Tibial nerve (tissue), 4 donors: ENCODE results near the gene HES2. TPM values are rescaled to one million over a fixed set of nuclear protein-coding genes. Genes with fewer than 3 reads are reported as not detected.
"Not testable (repeated sequence)": the region's sequence is repeated elsewhere in the genome, so short reads cannot be mapped to it uniquely, and the experiment has no call there.

Source experiments
- DNase-seq, 2 donors: peaks; one replicate each; pipeline ENCODE4 v3.0.0-alpha.2; 2019; ENCODE audit warnings: low spot score in 2 of 2
- H3K27ac ChIP-seq, 4 donors: fragments of 200-600 bp; sonication (generic) in 3 of 4; one replicate each; pipeline ENCODE4 v1.5.1; 2017 to 2019; ENCODE audit warnings: mild to moderate bottlenecking in 1 of 4
- H3K27me3 ChIP-seq, 2 donors: fragments of 200-600 bp; sonication (generic) in 1 of 2; one replicate each; pipeline versions ENCODE4 v1.5.1 to v1.6.0; 2017 to 2019
- H3K36me3 ChIP-seq, 3 donors: fragments of 200-600 bp; sonication (generic); one replicate each; pipeline ENCODE4 v1.5.1; 2018 to 2019
- H3K4me1 ChIP-seq, 4 donors: fragments of 200-600 bp; sonication (generic) in 3 of 4; one replicate each; pipeline ENCODE4 v1.5.1; 2017 to 2019
- H3K4me3 ChIP-seq, 4 donors: fragments of 200-600 bp; sonication (generic) in 3 of 4; one replicate each; pipeline ENCODE4 v1.5.1; 2017 to 2019; ENCODE audit warnings: mild to moderate bottlenecking in 1 of 4, moderate library complexity in 1 of 4
- H3K9me3 ChIP-seq, 4 donors: fragments of 200-600 bp; sonication (generic) in 3 of 4; one replicate each; pipeline ENCODE4 v1.5.1; 2017 to 2019
- EP300 ChIP-seq, 2 donors: sonication (generic); formaldehyde crosslinking; IDR thresholded peaks; one replicate each; pipeline ENCODE4 v1.6.1; 2017; ENCODE audit warnings: antibody characterized with exemption in 2 of 2, mild to moderate bottlenecking in 1 of 2
- POLR2A ChIP-seq, 2 donors: fragments of 450-650 bp; IDR thresholded peaks; one replicate each; pipeline ENCODE4 v1.6.1; 2017; ENCODE audit warnings: antibody characterized with exemption in 2 of 2, mild to moderate bottlenecking in 2 of 2, moderate library complexity in 2 of 2
- WGBS, 2 donors: methylation state at CpG; one replicate each; pipeline ENCODE4 v1.1.5; 2018; 5-methylcytosine and 5-hydroxymethylcytosine counted together
- total RNA-seq, 4 donors: library from RNA; depleted of rRNA; stranded (reverse); fragments of >200 nt; gene quantifications; one replicate each; pipeline ENCODE4 v1.1.0, GENCODE V29; 2016
- TF ChIP-seq, protein P1 (sequence below), 5 experiments: fragments of 200-600 bp in 3 of 5; fragments of 450-650 bp in 2 of 5; sonication (generic) in 3 of 5; IDR thresholded peaks; one replicate each; pipeline ENCODE4 v1.5.1; 2016 to 2019; ENCODE audit warnings: antibody characterized with exemption in 5 of 5, mild to moderate bottlenecking in 3 of 5, moderate library complexity in 2 of 5

HES2 gene
- total RNA-seq, 4 donors from 2014 or later, result not detected

DNA sequence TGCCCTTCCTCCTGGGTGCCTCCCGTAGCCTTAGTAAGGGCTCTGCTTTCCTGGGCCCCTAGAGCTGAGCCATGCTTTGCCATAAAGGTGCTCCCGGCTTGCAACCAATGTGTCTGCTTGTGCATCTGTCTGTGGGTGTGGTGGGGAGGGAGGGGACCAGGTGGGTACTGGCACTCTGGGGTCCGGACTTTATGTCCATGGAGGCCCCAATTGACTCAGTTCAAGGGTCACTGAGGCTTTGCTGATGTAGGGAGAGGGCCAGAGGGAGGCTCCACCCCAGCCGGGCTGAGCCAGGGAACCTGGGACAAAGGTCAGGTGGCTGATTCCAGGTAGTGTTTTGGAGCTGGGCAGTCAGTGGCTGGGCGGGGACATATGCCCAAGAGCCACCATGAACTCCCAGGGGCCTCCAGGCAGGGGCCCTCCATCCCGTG, 31.2 kb upstream of the HES2 start:
- Histone ChIP-seq H3K4me3 (no peak overlapping the region), H3K27ac (peak overlapping the region in 2 of 4 donors; percentile 65 to 82), H3K9me3 (no peaks in the 10 kb centered on the region), H3K36me3 (peaks cover 0 to 7% (median 0%) of the 10 kb centered on the region in 3 donors), H3K4me1 (peaks cover 0 to 47% (median 9%) of the 10 kb centered on the region in 4 donors), H3K27me3 (peaks cover 0 to 79% of the 10 kb centered on the region in 2 donors)
- TF ChIP-seq POLR2A (IDR thresholded peaks at IDR 0.05), result no peak
- TF ChIP-seq EP300 (IDR thresholded peaks at IDR 0.05), result no peak
- TF ChIP-seq, protein P1, sequence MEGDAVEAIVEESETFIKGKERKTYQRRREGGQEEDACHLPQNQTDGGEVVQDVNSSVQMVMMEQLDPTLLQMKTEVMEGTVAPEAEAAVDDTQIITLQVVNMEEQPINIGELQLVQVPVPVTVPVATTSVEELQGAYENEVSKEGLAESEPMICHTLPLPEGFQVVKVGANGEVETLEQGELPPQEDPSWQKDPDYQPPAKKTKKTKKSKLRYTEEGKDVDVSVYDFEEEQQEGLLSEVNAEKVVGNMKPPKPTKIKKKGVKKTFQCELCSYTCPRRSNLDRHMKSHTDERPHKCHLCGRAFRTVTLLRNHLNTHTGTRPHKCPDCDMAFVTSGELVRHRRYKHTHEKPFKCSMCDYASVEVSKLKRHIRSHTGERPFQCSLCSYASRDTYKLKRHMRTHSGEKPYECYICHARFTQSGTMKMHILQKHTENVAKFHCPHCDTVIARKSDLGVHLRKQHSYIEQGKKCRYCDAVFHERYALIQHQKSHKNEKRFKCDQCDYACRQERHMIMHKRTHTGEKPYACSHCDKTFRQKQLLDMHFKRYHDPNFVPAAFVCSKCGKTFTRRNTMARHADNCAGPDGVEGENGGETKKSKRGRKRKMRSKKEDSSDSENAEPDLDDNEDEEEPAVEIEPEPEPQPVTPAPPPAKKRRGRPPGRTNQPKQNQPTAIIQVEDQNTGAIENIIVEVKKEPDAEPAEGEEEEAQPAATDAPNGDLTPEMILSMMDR (IDR thresholded peaks at IDR 0.05), result no peak
- no peak for DNase-seq
- WGBS, 2 donors, result 58 to 83% methylated on average over 6 of the region's 6 CpGs

DNA sequence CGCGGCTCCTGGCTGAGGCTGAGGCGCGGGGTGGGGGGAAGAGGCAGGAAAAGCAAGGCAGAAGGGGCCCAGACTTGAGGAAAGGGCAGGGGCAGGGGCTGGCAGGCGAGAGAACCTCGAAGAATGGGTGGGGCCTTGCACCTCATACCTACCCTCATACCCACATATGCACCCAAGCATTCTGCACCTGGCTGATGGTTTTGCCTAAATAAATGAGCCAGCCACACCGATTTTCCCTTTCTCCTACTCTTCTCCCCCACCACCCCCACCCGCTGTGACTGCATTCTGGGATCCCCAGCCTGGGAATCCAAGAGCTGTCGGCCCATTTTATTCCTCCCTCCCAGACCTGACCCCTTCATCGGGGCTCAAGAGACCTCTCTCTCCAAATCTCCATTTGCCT, 30.8 kb upstream of the HES2 start:
- peaks cover 0 to 45% (median 9%) of the 10 kb centered on the region in 4 donors for H3K4me1 ChIP-seq
- 33 to 40% methylated on average over 10 of the region's 10 CpGs for WGBS, 2 donors

DNA sequence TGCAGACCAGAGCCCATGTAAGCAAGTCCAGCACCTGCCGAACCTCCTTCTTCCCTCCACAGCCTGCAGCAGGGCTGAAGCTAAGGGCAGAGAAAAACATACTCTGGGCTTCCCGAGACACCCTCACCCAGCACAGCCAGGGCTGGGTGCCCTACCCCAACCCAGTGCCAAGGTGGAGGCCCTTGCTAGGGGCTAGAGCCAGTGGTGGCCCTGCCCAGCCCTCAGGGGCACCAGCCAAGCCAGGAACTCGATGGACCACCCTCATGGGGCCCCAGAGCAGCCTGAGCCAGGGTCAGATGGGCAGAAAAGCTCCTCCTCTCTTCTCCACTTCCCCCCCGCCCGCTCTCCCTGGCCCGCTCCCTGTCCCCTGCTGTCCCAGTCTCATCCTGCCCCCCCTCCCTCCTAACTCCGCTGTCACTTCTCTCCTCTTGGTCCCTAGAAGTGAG, 30.3 kb upstream of the HES2 start:
- peaks cover 0 to 7% (median 0%) of the 10 kb centered on the region in 3 donors for H3K36me3 ChIP-seq
- no peak overlapping the region for H3K4me3 ChIP-seq
- peak overlapping the region in 3 of 4 donors; percentile 20 to 82 (median 65) for H3K27ac ChIP-seq
- TF ChIP-seq, protein P1 (IDR thresholded peaks at IDR 0.05), result no peak
- TF ChIP-seq POLR2A (IDR thresholded peaks at IDR 0.05) (no peak), EP300 (IDR thresholded peaks at IDR 0.05) (no peak)
- WGBS, 2 donors, result 13 to 40% methylated on average over 5 to 7 of the region's 7 CpGs
- no peak for DNase-seq
- peaks cover 0 to 79% of the 10 kb centered on the region in 2 donors for H3K27me3 ChIP-seq
- H3K9me3 ChIP-seq, result no peaks in the 10 kb centered on the region
- H3K4me1 ChIP-seq, result peaks cover 0 to 42% (median 9%) of the 10 kb centered on the region in 4 donors

More for the DNA sequence above, 30.8 kb upstream of the HES2 start:
- H3K36me3 ChIP-seq, DNase-seq, H3K9me3 ChIP-seq, H3K4me3 ChIP-seq: not testable (repeated sequence)
- Histone ChIP-seq H3K27me3 (peaks cover 0 to 79% of the 10 kb centered on the region in 2 donors), H3K27ac (peak overlapping the region in 2 of 4 donors; percentile 65 to 82)

DNA sequence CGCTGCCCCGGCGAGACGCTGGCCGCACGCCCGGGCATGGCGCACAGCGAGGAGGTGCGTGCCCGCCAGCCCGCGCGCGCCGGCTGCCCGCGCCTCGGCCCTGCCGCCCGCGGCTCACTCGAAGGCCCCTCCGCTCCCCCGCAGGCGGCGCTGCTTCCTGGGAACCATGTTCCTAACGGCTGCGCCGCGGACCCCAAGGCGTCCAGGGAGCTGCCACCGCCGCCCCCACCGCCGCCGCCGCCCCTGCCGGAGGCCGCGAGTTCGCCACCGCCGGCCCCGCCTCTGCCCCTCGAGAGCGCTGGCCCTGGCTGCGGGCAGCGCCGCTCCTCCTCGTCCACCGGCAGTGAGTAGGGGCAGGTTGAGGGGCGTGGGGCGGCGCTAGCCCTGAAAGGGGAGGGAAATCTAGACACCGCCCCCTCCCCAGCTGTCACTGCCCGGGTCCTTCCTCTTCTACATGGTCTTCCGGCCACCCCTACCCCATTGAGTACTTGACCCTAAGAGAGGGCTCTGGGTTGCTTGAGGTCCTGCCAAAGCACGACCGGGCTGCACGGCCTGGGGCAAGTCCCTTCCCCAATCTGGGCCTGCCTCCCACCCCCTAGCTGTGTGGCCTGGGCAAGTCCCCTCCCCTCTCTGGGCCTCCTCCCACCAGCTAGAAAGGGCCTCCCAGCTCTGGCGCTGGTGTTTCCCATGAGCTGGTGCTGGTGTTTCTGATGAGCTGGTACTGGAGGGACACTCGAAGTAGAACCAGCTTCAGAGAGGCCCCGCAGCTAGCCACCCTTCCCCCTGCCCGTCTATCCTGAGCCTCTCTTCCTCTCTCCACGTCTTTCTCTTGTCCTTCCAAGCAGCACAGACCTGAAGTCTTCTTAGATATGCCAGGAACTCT, 29.3 kb upstream of the HES2 start:
- WGBS, 2 donors, result 13 to 14% methylated on average over 11 to 61 of the region's 66 CpGs

More for the DNA sequence above, 29.3 kb upstream of the HES2 start:
- no peaks in the 10 kb centered on the region for H3K9me3 ChIP-seq
- no peak for TF ChIP-seq EP300 (IDR thresholded peaks at IDR 0.05)
- TF ChIP-seq, protein P1 (IDR thresholded peaks at IDR 0.05), result peak in 1 of 5 experiments; percentile 27
- no peak for TF ChIP-seq POLR2A (IDR thresholded peaks at IDR 0.05)
- DNase-seq, result no peak
- peaks cover 0 to 73% of the 10 kb centered on the region in 2 donors for H3K27me3 ChIP-seq
- H3K4me3 ChIP-seq, result peak overlapping the region in 3 of 4 donors; percentile 8 to 46 (median 38)
- H3K36me3 ChIP-seq, result peaks cover 0 to 7% (median 0%) of the 10 kb centered on the region in 3 donors
- H3K4me1 ChIP-seq, result peaks cover 0 to 37% (median 9%) of the 10 kb centered on the region in 4 donors
- H3K27ac ChIP-seq, result peak overlapping the region; percentile 55 to 82 (median 72)
